Measurements from ENCODE around the gene SLC12A1. TPM values are rescaled to one million over a fixed set of nuclear protein-coding genes. Genes with fewer than 3 reads are reported as not detected.

The SLC12A1 gene
- total and polyA plus RNA-seq, 2 experiments from 2014 or later, result 0.57 to 0.59 TPM

- TF ChIP-seq, protein P1, sequence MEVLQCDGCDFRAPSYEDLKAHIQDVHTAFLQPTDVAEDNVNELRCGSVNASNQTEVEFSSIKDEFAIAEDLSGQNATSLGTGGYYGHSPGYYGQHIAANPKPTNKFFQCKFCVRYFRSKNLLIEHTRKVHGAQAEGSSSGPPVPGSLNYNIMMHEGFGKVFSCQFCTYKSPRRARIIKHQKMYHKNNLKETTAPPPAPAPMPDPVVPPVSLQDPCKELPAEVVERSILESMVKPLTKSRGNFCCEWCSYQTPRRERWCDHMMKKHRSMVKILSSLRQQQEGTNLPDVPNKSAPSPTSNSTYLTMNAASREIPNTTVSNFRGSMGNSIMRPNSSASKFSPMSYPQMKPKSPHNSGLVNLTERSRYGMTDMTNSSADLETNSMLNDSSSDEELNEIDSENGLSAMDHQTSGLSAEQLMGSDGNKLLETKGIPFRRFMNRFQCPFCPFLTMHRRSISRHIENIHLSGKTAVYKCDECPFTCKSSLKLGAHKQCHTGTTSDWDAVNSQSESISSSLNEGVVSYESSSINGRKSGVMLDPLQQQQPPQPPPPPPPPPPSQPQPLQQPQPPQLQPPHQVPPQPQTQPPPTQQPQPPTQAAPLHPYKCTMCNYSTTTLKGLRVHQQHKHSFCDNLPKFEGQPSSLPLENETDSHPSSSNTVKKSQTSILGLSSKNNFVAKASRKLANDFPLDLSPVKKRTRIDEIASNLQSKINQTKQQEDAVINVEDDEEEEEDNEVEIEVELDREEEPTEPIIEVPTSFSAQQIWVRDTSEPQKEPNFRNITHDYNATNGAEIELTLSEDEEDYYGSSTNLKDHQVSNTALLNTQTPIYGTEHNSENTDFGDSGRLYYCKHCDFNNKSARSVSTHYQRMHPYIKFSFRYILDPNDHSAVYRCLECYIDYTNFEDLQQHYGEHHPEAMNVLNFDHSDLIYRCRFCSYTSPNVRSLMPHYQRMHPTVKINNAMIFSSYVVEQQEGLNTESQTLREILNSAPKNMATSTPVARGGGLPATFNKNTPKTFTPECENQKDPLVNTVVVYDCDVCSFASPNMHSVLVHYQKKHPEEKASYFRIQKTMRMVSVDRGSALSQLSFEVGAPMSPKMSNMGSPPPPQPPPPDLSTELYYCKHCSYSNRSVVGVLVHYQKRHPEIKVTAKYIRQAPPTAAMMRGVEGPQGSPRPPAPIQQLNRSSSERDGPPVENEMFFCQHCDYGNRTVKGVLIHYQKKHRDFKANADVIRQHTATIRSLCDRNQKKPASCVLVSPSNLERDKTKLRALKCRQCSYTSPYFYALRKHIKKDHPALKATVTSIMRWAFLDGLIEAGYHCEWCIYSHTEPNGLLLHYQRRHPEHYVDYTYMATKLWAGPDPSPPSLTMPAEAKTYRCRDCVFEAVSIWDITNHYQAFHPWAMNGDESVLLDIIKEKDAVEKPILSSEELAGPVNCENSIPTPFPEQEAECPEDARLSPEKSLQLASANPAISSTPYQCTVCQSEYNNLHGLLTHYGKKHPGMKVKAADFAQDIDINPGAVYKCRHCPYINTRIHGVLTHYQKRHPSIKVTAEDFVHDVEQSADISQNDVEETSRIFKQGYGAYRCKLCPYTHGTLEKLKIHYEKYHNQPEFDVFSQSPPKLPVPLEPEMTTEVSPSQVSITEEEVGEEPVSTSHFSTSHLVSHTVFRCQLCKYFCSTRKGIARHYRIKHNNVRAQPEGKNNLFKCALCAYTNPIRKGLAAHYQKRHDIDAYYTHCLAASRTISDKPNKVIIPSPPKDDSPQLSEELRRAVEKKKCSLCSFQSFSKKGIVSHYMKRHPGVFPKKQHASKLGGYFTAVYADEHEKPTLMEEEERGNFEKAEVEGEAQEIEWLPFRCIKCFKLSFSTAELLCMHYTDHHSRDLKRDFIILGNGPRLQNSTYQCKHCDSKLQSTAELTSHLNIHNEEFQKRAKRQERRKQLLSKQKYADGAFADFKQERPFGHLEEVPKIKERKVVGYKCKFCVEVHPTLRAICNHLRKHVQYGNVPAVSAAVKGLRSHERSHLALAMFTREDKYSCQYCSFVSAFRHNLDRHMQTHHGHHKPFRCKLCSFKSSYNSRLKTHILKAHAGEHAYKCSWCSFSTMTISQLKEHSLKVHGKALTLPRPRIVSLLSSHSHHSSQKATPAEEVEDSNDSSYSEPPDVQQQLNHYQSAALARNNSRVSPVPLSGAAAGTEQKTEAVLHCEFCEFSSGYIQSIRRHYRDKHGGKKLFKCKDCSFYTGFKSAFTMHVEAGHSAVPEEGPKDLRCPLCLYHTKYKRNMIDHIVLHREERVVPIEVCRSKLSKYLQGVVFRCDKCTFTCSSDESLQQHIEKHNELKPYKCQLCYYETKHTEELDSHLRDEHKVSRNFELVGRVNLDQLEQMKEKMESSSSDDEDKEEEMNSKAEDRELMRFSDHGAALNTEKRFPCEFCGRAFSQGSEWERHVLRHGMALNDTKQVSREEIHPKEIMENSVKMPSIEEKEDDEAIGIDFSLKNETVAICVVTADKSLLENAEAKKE (CRISPR knock-in tag; IDR thresholded peaks at IDR 0.05), result no peak
- no peak for TF ChIP-seq NANOG (IDR thresholded peaks at IDR 0.05; ENCODE audit: borderline replicate concordance)
- TF ChIP-seq, protein P2, sequence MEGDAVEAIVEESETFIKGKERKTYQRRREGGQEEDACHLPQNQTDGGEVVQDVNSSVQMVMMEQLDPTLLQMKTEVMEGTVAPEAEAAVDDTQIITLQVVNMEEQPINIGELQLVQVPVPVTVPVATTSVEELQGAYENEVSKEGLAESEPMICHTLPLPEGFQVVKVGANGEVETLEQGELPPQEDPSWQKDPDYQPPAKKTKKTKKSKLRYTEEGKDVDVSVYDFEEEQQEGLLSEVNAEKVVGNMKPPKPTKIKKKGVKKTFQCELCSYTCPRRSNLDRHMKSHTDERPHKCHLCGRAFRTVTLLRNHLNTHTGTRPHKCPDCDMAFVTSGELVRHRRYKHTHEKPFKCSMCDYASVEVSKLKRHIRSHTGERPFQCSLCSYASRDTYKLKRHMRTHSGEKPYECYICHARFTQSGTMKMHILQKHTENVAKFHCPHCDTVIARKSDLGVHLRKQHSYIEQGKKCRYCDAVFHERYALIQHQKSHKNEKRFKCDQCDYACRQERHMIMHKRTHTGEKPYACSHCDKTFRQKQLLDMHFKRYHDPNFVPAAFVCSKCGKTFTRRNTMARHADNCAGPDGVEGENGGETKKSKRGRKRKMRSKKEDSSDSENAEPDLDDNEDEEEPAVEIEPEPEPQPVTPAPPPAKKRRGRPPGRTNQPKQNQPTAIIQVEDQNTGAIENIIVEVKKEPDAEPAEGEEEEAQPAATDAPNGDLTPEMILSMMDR (conservative IDR thresholded peaks at IDR 0.05; ENCODE audit: low read depth in 2 of 2), result no peak
- TF ChIP-seq, protein P3, sequence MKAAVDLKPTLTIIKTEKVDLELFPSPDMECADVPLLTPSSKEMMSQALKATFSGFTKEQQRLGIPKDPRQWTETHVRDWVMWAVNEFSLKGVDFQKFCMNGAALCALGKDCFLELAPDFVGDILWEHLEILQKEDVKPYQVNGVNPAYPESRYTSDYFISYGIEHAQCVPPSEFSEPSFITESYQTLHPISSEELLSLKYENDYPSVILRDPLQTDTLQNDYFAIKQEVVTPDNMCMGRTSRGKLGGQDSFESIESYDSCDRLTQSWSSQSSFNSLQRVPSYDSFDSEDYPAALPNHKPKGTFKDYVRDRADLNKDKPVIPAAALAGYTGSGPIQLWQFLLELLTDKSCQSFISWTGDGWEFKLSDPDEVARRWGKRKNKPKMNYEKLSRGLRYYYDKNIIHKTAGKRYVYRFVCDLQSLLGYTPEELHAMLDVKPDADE (IDR thresholded peaks at IDR 0.05), result no peak
- no peak for TF ChIP-seq JUNB (IDR thresholded peaks at IDR 0.05; ENCODE audit: unreplicated experiment)
Observed at GRCh38 chr15:48306639-48307038, 100.5 kb downstream of the SLC12A1 start (continued).

DNA sequence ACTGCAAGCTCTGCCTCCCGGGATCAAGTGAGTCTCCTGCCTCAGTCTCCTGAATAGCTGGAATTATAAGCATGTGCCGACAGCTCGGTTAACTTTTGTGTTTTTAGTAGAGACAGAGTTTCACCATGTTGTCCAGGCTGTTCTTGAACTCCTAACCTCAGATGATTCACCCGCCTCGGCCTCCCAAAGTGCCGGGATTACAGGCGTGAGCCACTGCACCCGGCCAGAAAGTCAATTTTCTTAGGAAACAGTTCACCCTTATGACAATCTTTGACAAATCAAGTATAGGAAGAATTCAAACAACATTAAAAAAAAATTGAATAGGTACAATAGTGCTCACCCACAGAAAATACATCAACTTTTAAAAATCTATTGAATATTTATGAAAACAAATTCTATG lies 101.5 kb downstream of the SLC12A1 start:
- TF ChIP-seq EZH2phosphoT487 (IDR thresholded peaks at IDR 0.05; ENCODE audit: unreplicated experiment), result no peak
- TF ChIP-seq NANOG (IDR thresholded peaks at IDR 0.05; ENCODE audit: borderline replicate concordance), result no peak
- TF ChIP-seq ZNF331 (CRISPR knock-in tag; IDR thresholded peaks at IDR 0.05; ENCODE audit: low read depth), result no peak
- TF ChIP-seq POLR2AphosphoS5 (IDR thresholded peaks at IDR 0.05; ENCODE audit: low read depth), result no peak
- no peak for TF ChIP-seq ZNF114 (CRISPR knock-in tag; IDR thresholded peaks at IDR 0.05)
- TF ChIP-seq, protein P2 (conservative IDR thresholded peaks at IDR 0.05; ENCODE audit: low read depth in 2 of 2), result no peak
- TF ChIP-seq STAT1 (IDR thresholded peaks at IDR 0.05; ENCODE audit: unreplicated experiment), result no peak
- TF ChIP-seq JUNB (IDR thresholded peaks at IDR 0.05; ENCODE audit: unreplicated experiment), result no peak
- no peak for TF ChIP-seq EZH2 (IDR thresholded peaks at IDR 0.05; ENCODE audit: low read depth, unreplicated experiment)
- no peak for TF ChIP-seq CREB1 (CRISPR knock-in tag; IDR thresholded peaks at IDR 0.05; ENCODE audit: low read depth)
- TF ChIP-seq, protein P3 (IDR thresholded peaks at IDR 0.05), result no peak
- Histone ChIP-seq H3K27me3 (ENCODE audit: insufficient read depth) (no peaks in the 10 kb centered on the region), H3K9me2 (ENCODE audit: insufficient read depth) (no peaks in the 10 kb centered on the region), H3K79me2 (replicated peaks; ENCODE audit: insufficient read depth) (no peaks in the 10 kb centered on the region), H3K27ac (ENCODE audit: low read depth) (no peak overlapping the region), H3K4me2 (no peak overlapping the region), H3K36me3 (ENCODE audit: insufficient read depth) (no peaks in the 10 kb centered on the region), H3K4me3 (no peak overlapping the region), H4K20me1 (replicated peaks; ENCODE audit: insufficient read depth) (no peaks in the 10 kb centered on the region), H2AFZ (no peak overlapping the region), H3K4me1 (ENCODE audit: insufficient read depth) (peaks cover 26% of the 10 kb centered on the region), H3F3A (replicated peaks; ENCODE audit: low read depth) (no peaks in the 10 kb centered on the region)
- no peak for DNase-seq (ENCODE audit: low spot score)
- ATAC-seq, result no peak
- Mint-ChIP-seq H3K27me3 (ENCODE audit: insufficient read depth, low read depth, poor library complexity) (peaks cover 4% of the 10 kb centered on the region), H3K36me3 (ENCODE audit: low read depth) (peaks cover 1% of the 10 kb centered on the region; the same call in 2 of the 3 replicates), H3K4me3 (no peak overlapping the region), H3K4me1 (peaks cover 51% of the 10 kb centered on the region), H3K27ac (no peak overlapping the region; the same call in 1 of the 2 replicates), H3K9me3 (no peaks in the 10 kb centered on the region)

Measured in GM23338 (cell line).